Urinary bladder (tissue), 4 donors: ENCODE measurements around the gene CEP57L1. TPM values are rescaled to one million over a fixed set of nuclear protein-coding genes. Genes with fewer than 3 reads are reported as not detected.
"Not testable (repeated sequence)": the region's sequence is repeated elsewhere in the genome, so short reads cannot be mapped to it uniquely, and the experiment has no call there.

Experiments used
- DNase-seq: peaks from one replicate; pipeline ENCODE4 v3.0.0-alpha.2; 2015; ENCODE audit errors: extremely low spot score
- H3K27ac ChIP-seq: one replicate; pipeline ENCODE4 v1.5.1; 2013; ENCODE audit warnings: low read depth, mild to moderate bottlenecking, moderate library complexity
- H3K36me3 ChIP-seq: one replicate; pipeline ENCODE4 v1.6.1; 2013; ENCODE audit warnings: mild to moderate bottlenecking, moderate library complexity; ENCODE audit not compliant: insufficient read depth
- H3K4me1 ChIP-seq: one replicate; pipeline ENCODE4 v1.6.1; 2013; ENCODE audit warnings: mild to moderate bottlenecking, moderate library complexity; ENCODE audit not compliant: insufficient read depth
- H3K4me3 ChIP-seq: one replicate; pipeline ENCODE4 v1.5.1; 2013; ENCODE audit warnings: low read depth, low read length
- WGBS: extraction: QIAGEN DNeasy Blood & Tissue Kit; methylation state at CpG from one replicate; pipeline ENCODE4 v1.1.7; 2013; 5-methylcytosine and 5-hydroxymethylcytosine counted together
- polyA plus RNA-seq: library from polyadenylated mRNA; stranded (reverse); fragments of 200-250 nt; gene quantifications from one replicate; pipeline ENCODE4 v1.2.3, GENCODE V29; 2013
- total RNA-seq: library from RNA; depleted of rRNA; stranded (reverse); fragments of >200 nt; gene quantifications from one replicate; pipeline ENCODE4 v1.2.3, GENCODE V29; 2014
- donor health status: healthy with polysubstance abuse.
- donor health status: healthy.

Gene CEP57L1
- total and polyA plus RNA-seq, 2 donors = 8.0 to 83.1 TPM

DNA sequence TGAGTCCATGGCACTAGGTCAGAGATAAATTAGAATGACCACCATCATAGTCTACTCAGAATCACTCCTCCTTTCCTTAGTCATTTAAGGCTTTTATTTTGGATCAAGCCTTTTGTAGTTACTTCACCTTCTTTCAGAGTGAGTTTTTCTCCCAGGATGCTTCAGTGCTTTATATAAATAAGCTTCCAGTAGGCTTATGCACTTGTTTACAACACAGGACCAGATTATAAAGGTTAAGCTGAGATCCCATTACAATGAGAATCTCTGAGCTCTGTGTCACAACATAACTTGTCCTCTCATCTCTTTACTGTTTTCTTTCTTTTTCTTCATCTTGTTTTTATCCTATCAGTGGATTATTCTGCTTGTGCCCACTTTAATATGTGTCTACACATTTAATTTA is 47.9 kb downstream of the CEP57L1 start:
- DNase-seq = no peak
- H3K4me3 ChIP-seq = no peak overlapping the region
- no peak overlapping the region for H3K27ac ChIP-seq
- no peaks in the 10 kb centered on the region for H3K4me1 ChIP-seq
- H3K36me3 ChIP-seq = peaks cover 3% of the 10 kb centered on the region

DNA sequence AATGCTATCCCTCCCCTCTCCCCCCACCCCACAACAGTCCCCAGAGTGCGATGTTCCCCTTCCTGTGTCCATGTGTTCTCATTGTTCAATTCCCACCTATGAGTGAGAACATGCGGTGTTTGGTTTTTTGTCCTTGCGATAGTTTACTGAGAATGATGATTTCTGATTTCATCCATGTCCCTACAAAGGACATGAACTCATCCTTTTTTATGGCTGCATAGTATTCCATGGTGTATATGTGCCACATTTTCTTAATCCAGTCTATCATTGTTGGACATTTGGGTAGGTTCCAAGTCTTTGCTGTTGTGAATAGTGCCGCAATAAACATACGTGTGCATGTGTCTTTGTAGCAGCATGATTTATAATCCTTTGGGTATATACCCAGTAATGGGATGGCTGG is 52.9 kb downstream of the CEP57L1 start:
- H3K27ac ChIP-seq, H3K36me3 ChIP-seq, DNase-seq, H3K4me3 ChIP-seq, H3K4me1 ChIP-seq: not testable (repeated sequence)
- 94% methylated on average over 5 of the region's 5 CpGs for WGBS

DNA sequence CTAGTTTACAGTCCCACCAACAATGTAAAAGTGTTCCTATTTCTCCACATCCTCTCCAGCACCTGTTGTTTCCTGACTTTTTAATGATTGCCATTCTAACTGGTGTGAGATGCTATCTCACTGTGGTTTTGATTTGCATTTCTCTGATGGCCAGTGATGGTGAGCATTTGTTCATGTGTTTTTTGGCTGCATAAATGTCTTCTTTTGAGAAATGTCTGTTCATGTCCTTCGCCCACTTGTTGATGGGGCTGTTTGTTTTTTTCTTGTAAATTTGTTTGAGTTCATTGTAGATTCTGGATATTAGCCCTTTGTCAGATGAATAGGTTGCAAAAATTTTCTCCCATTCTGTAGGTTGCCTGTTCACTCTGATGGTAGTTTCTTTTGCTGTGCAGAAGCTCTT is 53.4 kb downstream of the CEP57L1 start:
- not testable (repeated sequence) for H3K4me3 ChIP-seq, H3K27ac ChIP-seq, DNase-seq, H3K36me3 ChIP-seq, H3K4me1 ChIP-seq
- WGBS = 97% methylated on average over 1 of the region's 1 CpG

DNA sequence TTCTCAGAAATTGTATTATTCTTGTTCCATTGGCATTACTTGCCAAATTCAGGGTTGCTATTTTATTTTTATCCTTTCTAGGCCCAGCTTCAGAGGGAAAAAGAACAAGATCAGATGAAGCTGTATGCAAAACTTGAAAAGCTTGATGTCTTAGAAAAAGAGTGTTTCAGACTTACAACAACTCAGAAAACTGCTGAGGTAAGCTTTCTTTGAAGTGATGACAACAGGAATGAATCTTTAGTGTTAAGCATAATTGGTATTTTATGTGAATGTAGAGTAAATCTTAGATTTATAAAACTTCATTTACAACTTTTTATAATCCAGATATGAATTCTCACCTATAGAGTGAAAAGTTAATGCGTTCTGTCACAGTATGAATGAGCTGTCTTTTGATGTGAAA is 58.4 kb downstream of the CEP57L1 start:
- WGBS = 99% methylated on average over 1 of the region's 1 CpG
- H3K27ac ChIP-seq = no peak overlapping the region
- no peak for DNase-seq
- H3K4me3 ChIP-seq = no peak overlapping the region
- no peaks in the 10 kb centered on the region for H3K36me3 ChIP-seq
- no peaks in the 10 kb centered on the region for H3K4me1 ChIP-seq

DNA sequence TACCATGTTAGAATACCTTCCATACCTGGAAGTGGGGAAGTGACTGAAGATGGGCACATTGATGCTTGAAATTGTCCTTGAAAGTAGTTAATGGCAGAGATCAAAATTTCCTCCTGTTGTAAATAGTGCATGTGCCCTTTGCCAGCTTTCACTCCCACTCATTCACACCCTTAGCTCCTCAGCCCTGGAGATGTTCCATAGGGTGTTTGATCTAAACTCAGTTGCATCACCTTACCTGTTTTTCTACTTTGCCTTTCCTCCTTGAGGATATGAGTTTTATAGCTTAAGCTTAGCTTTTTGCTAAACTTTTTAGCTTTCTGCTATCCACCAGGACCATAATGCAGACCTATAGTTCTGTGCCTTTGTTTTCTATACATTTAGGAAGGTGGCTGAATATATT is 69.0 kb downstream of the CEP57L1 start:
- no peak overlapping the region for H3K4me3 ChIP-seq
- no peaks in the 10 kb centered on the region for H3K4me1 ChIP-seq
- H3K27ac ChIP-seq = no peak overlapping the region
- no peaks in the 10 kb centered on the region for H3K36me3 ChIP-seq
- DNase-seq = no peak

DNA sequence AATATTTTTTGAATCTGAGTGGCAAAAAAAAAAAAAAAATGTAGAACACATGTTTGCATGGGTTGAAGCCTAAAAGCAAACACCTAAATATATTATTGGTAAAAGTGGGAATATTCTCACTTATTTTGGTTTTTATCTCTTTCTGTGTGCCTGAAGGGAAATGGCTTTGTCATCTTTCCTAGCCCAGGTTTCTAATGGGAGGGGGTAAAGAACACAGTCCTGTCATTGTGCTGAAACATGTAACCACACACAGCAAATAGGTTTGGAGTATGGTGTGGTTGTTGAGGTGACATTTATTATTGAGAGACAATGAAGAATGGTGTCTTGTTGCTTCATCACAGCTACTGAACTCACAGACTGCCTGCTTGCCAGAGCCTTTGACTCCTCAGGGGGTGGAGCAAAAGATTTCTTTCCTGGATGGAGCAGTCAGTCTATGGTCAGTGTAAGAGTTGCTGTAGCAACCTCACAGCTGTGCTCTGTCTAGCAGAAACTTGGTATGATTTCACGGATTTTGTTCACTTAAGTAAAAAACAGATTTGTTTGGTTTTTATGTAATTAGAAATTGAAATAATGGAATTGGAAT is 70.2 kb downstream of the CEP57L1 start:
- Histone ChIP-seq H3K36me3 (no peaks in the 10 kb centered on the region), H3K27ac (no peak overlapping the region), H3K4me1 (no peaks in the 10 kb centered on the region), H3K4me3 (no peak overlapping the region)
- no peak for DNase-seq
- WGBS = 40% methylated on average over 1 of the region's 1 CpG

DNA sequence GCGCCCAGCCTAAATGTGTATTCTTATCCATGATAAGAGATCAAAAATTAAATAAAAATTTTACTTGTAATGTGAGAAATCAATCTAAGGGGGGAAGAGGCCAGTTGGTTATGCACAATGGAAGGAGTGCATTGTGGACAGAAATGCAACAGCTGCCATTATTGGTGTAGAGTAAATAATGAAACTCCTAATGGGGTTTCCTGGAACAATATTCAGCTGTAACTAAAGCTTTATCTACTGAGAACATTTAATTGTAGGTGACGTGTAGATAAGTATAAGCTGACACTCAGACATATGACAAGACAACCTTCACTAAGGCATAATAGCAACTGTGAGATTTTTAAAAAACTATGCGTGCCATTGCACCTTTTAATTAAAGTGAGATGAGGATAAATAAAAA is 71.4 kb downstream of the CEP57L1 start:
- Histone ChIP-seq H3K4me3 (no peak overlapping the region), H3K4me1 (no peaks in the 10 kb centered on the region), H3K36me3 (no peaks in the 10 kb centered on the region), H3K27ac (no peak overlapping the region)
- 96% methylated on average over 3 of the region's 3 CpGs for WGBS
- no peak for DNase-seq

DNA sequence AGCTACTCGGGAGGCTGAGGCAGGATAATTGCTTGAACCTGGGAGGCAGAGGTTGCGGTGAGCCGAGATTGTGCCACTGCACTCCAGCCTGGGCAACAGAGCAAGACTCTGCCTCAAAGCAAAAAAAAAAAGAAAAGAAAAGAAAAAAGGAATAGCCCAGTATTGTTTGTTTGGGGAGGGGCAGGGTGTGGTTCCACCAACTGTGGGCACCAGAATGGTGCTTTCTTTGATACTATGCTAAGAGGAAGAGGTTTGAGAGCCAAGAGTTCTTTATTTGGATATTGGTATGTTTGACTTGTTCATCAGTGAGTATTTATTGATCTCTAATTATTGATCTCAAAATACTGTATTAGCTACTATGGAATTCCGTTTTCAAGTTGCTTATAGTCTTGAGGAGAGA is 72.3 kb downstream of the CEP57L1 start:
- Histone ChIP-seq H3K27ac (no peak overlapping the region), H3K4me1 (no peaks in the 10 kb centered on the region), H3K4me3 (no peak overlapping the region), H3K36me3 (no peaks in the 10 kb centered on the region)
- no peak for DNase-seq
- WGBS = 95% methylated on average over 4 of the region's 4 CpGs

DNA sequence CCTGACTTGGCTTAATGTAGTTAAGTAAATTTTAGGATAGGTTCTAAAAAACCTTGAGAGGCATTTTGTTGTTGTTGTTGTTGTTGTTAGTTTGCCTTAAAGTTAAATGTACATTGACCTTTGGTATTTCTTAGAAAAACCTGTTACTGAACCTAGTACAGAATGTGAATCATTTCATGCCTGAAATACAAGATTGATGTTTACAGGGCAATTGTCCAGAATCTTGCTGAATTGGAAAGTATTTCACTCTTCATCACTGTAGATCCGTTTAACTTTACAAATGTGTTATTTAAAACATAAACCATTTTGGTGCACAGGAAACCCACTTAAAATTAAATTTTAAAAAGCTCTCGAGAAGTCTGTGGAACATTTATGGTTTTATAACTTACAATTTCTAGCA is 75.0 kb downstream of the CEP57L1 start:
- WGBS = 55% methylated on average over 2 of the region's 2 CpGs
- DNase-seq = no peak
- H3K36me3 ChIP-seq = no peaks in the 10 kb centered on the region
- no peaks in the 10 kb centered on the region for H3K4me1 ChIP-seq
- H3K27ac ChIP-seq = no peak overlapping the region
- H3K4me3 ChIP-seq = no peak overlapping the region

DNA sequence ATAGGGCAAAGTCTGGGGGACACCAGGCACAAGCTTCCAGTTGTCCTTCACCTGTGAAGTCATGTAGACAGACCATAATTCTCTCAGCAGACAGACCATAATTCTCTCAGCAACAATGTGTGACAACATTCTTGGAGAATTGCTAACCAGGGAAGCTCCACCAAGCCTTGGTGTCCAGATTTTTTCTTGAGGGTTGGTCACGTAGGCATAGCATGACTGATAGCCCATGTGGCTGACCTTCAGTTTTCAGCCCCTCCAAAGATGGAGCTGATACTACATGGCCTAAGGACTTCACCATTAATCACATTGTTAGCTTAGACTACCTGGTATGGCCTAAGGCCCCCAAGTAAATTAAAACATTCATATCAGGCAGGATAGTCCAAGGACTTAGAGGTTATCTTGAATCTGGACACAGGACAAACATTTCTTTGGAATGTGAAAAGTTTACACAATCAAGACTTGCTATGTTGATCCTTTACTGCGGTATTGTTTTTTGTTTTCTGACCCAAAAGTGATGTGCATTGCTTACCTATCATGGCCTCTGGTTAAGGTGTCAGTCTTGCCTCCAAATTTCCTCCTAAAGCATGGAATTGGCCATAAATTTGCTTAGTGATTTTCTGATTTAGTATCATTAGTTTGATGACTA is 76.9 kb downstream of the CEP57L1 start:
- DNase-seq = no peak
- Histone ChIP-seq H3K4me1 (no peaks in the 10 kb centered on the region), H3K36me3 (no peaks in the 10 kb centered on the region), H3K4me3 (no peak overlapping the region), H3K27ac (no peak overlapping the region)
- 79% methylated on average over 2 of the region's 2 CpGs for WGBS

DNA sequence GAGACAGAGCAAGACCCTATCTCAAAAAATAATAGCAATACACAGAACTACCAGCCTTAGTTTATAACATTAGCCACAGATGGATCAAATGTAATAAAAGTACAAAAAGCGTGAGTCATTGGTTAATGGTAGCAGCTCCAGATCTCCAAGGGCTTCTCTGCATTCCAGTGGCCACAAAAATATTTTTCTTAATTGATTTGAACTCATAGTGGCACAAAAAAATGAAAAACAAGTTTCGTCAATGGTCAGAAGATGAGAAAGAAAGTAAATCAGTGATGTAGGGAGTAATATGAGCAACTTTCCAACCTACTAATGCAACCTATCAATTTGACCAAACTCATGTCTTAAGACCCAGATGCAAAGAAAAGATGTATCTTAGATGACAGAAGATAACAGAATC is 79.6 kb downstream of the CEP57L1 start:
- no peak overlapping the region for H3K4me3 ChIP-seq
- no peak overlapping the region for H3K27ac ChIP-seq
- H3K4me1 ChIP-seq = no peaks in the 10 kb centered on the region
- H3K36me3 ChIP-seq = no peaks in the 10 kb centered on the region
- DNase-seq = no peak
- 92% methylated on average over 2 of the region's 2 CpGs for WGBS

DNA sequence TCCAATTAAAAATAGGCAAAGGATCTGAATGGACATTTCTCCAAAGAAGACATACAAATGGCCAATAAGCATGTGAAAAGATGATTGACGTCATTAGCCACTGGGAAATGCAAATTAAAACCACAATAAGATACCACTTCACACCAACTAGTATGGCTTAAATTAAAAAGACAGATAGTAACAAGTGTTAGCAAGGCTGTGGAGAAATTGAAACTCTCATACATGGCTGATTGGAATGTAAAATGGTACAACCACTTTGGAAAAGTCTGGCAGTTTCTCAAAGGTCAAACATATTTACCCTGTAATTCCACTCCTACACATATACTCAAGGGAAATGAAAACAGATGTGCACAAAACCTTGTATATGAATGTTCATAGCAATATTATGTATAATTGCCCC is 83.6 kb downstream of the CEP57L1 start:
- Histone ChIP-seq H3K27ac (no peak overlapping the region), H3K36me3 (no peaks in the 10 kb centered on the region), H3K4me3 (no peak overlapping the region), H3K4me1 (no peaks in the 10 kb centered on the region)
- WGBS = 0% methylated on average over 1 of the region's 1 CpG
- no peak for DNase-seq

DNA sequence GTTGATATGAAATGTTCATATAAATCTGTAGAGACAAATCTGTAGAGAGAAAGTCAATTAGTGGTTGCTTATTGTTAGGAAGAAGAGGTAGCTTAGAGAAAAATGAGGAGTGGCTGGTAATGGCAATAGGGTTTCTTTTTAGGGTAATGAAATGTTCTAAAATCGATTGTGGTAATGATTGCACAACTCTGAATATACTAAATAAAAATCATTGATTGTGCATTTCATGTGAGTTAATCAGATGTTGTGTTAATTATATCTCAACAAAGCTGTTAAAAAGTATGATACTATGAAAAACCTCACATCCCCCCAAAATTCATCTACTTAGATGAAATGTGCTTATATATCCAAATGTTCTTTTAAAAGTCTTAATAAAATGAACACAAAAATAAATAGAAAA is 84.2 kb downstream of the CEP57L1 start:
- Histone ChIP-seq H3K4me1 (no peaks in the 10 kb centered on the region), H3K4me3 (no peak overlapping the region), H3K27ac (no peak overlapping the region), H3K36me3 (no peaks in the 10 kb centered on the region)
- no peak for DNase-seq
- 69% methylated on average over 1 of the region's 1 CpG for WGBS

DNA sequence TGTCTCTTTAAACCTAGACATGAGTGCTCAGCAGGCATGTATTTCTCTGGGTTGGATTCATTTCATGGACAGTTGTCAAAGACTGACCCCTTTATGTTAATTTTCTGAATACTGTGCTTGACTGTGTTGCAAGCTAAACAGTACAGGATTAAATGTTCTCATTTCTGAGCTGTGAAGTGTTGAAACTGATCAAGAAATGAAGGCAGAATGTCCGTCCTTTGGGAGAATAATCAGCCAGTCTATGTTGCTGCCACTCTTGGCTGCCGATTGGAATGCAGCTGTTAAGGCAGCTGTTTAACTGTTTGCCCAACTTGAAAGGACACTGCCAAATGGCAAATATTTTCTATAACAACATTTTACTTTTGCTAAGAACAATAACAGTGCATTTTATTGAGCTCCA is 87.3 kb downstream of the CEP57L1 start:
- WGBS = 15% methylated on average over 2 of the region's 2 CpGs
- Histone ChIP-seq H3K27ac (no peak overlapping the region), H3K4me1 (no peaks in the 10 kb centered on the region), H3K36me3 (no peaks in the 10 kb centered on the region), H3K4me3 (no peak overlapping the region)
- no peak for DNase-seq
